H1 (cell line): ENCODE data around the gene SV2B. TPM values are rescaled to one million over a fixed set of nuclear protein-coding genes. Genes with fewer than 3 reads are reported as not detected.

Experiments
- BRCA1 ChIP-seq: IDR thresholded peaks from 2 replicates; pipeline ENCODE4 v1.6.1; 2012; ENCODE audit warnings: low read depth, low read length, improper control_type of control experiment
- CBX8 ChIP-seq: fragments of 300-800, 300-1000 bp; sonication (generic); IDR thresholded peaks from 2 replicates; pipeline ENCODE4 v1.7.1; 2016; ENCODE audit warnings: low read depth, low read length, borderline replicate concordance
- HDAC6 ChIP-seq: IDR thresholded peaks from one replicate; pipeline ENCODE4 v1.7.1; 2012; ENCODE audit warnings: low read depth, mild to moderate bottlenecking, inconsistent platforms, low read length, moderate library complexity
- MAFK ChIP-seq: IDR thresholded peaks from 2 replicates; pipeline ENCODE4 v1.6.1; 2012; ENCODE audit warnings: low read depth, mild to moderate bottlenecking, improper control_type of control experiment, low read length
- TAF7 ChIP-seq: optimal IDR thresholded peaks from 2 replicates; pipeline ENCODE3; 2011; ENCODE audit warnings: low read depth, mild to moderate bottlenecking, inconsistent platforms, low read length, moderate library complexity, borderline replicate concordance
- polyA plus RNA-seq, 7 experiments: library from polyadenylated mRNA; depleted of rRNA in 3 of 7; stranded (reverse) in 5 of 7; unstranded in 2 of 7; fragments of >200 nt in 5 of 7; fragments of 200-250 nt in 2 of 7; gene quantifications; 1 replicate in 5 of 7; 2 replicates in 1 of 7; 4 replicates in 1 of 7; pipeline versions ENCODE4 v1.2.1 to v1.2.3, GENCODE V29; 2011 to 2013; ENCODE audit warnings: missing spikeins in 2 of 7, mixed read lengths in 2 of 7
- total RNA-seq: library from RNA; stranded (reverse); fragmentation: NEBNext Ultra II Directional; extraction: Animal tissue kit (Norgen Biotek cat#: 25700); gene quantifications from 2 replicates; pipeline ENCODE4 v1.2.1, GENCODE V29; 2021

The SV2B gene
- total and polyA plus RNA-seq, 2 of the 8 experiments (the other 6 are each of a cell fraction or from before 2014, with no cell fraction given) = 0.09 to 0.20 TPM

GRCh38 chr15:91109885-91110284 lies 9.8 kb downstream of the SV2B start (continued):
- TF ChIP-seq CBX8 = no peak
- no peak for TF ChIP-seq MAFK
- no peak for TF ChIP-seq HDAC6
- no peak for TF ChIP-seq BRCA1
- TF ChIP-seq TAF7 = no peak
